Parathyroid adenoma (tissue), 2 donors: ENCODE data around the gene HK2.

Experiments used
- H2AFZ ChIP-seq: fragments of 300-600 bp; sonication (generic); one replicate; pipeline ENCODE4 v1.7.0; 2017; ENCODE audit warnings: antibody characterized with exemption, mild to moderate bottlenecking
- H3K27ac ChIP-seq: fragments of 300-600 bp; sonication (generic); one replicate; pipeline ENCODE4 v1.7.0; 2017
- H3K27me3 ChIP-seq: fragments of 300-600 bp; sonication (generic); one replicate; pipeline ENCODE4 v1.7.0; 2017; ENCODE audit warnings: low read length; ENCODE audit not compliant: control insufficient read depth, insufficient read depth
- H3K36me3 ChIP-seq: fragments of 300-600 bp; sonication (generic); one replicate; pipeline ENCODE4 v1.7.0; 2017; ENCODE audit warnings: low read length; ENCODE audit not compliant: control insufficient read depth, insufficient read depth
- H3K4me1 ChIP-seq: fragments of 300-600 bp; sonication (generic); one replicate; pipeline ENCODE4 v1.7.0; 2017; ENCODE audit warnings: control low read depth
- H3K4me2 ChIP-seq: fragments of 300-600 bp; sonication (generic); one replicate; pipeline ENCODE4 v1.7.0; 2017; ENCODE audit warnings: low read length
- H3K4me3 ChIP-seq: fragments of 300-600 bp; sonication (generic); one replicate; pipeline ENCODE4 v1.7.0; 2017; ENCODE audit warnings: low read depth, low read length
- H3K79me2 ChIP-seq: fragments of 300-600 bp; sonication (generic); one replicate; pipeline ENCODE4 v1.7.0; 2017; ENCODE audit warnings: control low read depth
- H3K9ac ChIP-seq: fragments of 300-600 bp; sonication (generic); one replicate; pipeline ENCODE4 v1.7.0; 2017; ENCODE audit warnings: mild to moderate bottlenecking
- H3K9me3 ChIP-seq: fragments of 300-600 bp; sonication (generic); one replicate; pipeline ENCODE4 v1.7.0; 2017; ENCODE audit warnings: low read length; ENCODE audit not compliant: control insufficient read depth
- TF ChIP-seq, protein P1 (sequence below): fragments of 300-600 bp; sonication (generic); IDR thresholded peaks from one replicate; pipeline ENCODE4 v1.7.0; 2017; ENCODE audit warnings: antibody characterized with exemption, mild to moderate bottlenecking
- donor health status: primary hyperparathyroidism.

The HK2 gene

DNA sequence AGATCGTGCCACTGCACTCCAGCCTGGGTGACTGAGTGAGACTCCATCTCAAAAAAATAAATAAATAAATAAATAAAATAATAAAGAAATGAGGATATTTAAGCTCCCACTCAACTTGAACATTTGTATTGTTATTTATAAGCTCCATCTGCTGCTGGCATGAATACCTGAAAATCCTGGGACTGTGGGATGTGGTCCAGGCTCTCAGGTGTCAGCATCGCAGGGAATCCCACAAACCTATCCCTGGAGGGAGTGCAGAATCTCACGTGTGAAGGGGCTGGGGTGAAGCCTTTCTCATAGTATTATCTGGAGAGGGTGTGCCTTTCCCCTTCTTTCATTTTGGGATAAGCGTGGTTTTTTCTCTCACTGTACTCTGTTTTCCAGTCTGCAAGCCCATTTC, 77.1 kb downstream of the HK2 start:
- Histone ChIP-seq H2AFZ (no peak overlapping the region), H3K4me2 (no peak overlapping the region), H3K4me1 (no peaks in the 10 kb centered on the region), H3K36me3 (no peaks in the 10 kb centered on the region), H3K9ac (no peak overlapping the region), H3K27ac (no peak overlapping the region), H3K9me3 (no peaks in the 10 kb centered on the region), H3K79me2 (no peaks in the 10 kb centered on the region), H3K4me3 (no peak overlapping the region), H3K27me3 (no peaks in the 10 kb centered on the region)
- TF ChIP-seq, protein P1, sequence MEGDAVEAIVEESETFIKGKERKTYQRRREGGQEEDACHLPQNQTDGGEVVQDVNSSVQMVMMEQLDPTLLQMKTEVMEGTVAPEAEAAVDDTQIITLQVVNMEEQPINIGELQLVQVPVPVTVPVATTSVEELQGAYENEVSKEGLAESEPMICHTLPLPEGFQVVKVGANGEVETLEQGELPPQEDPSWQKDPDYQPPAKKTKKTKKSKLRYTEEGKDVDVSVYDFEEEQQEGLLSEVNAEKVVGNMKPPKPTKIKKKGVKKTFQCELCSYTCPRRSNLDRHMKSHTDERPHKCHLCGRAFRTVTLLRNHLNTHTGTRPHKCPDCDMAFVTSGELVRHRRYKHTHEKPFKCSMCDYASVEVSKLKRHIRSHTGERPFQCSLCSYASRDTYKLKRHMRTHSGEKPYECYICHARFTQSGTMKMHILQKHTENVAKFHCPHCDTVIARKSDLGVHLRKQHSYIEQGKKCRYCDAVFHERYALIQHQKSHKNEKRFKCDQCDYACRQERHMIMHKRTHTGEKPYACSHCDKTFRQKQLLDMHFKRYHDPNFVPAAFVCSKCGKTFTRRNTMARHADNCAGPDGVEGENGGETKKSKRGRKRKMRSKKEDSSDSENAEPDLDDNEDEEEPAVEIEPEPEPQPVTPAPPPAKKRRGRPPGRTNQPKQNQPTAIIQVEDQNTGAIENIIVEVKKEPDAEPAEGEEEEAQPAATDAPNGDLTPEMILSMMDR = no peak

DNA sequence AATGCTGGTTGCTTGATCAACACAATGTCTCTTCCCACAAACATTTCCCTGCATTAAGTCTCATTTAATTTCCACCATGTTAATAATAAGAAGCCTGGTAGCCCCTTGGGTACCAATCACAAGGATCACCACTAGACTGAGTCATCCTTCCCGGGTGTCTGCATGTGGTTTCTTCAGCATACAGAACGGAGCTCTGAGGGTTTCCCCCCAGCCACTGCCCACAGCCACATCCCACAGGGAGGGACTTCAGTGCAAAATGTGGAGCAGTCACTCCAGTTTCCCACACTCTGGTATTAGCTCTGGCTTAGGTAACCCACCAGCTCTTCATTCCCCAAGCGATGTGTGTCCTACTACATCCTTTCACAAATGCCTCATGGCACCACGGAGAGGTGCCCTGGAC, 81.8 kb downstream of the HK2 start:
- Histone ChIP-seq H3K9ac (no peak overlapping the region), H3K27ac (no peak overlapping the region), H3K27me3 (no peaks in the 10 kb centered on the region), H3K4me3 (no peak overlapping the region), H3K36me3 (no peaks in the 10 kb centered on the region), H3K79me2 (no peaks in the 10 kb centered on the region), H3K9me3 (no peaks in the 10 kb centered on the region), H2AFZ (no peak overlapping the region), H3K4me1 (no peaks in the 10 kb centered on the region), H3K4me2 (no peak overlapping the region)
- TF ChIP-seq, protein P1 = no peak

GRCh38 chr2:74916394-74916793, 82.5 kb downstream of the HK2 start:
- Histone ChIP-seq H3K36me3 (no peaks in the 10 kb centered on the region), H2AFZ (no peak overlapping the region), H3K4me1 (no peaks in the 10 kb centered on the region), H3K79me2 (no peaks in the 10 kb centered on the region), H3K9ac (no peak overlapping the region), H3K27ac (no peak overlapping the region), H3K9me3 (no peaks in the 10 kb centered on the region), H3K27me3 (no peaks in the 10 kb centered on the region), H3K4me2 (no peak overlapping the region), H3K4me3 (no peak overlapping the region)
- TF ChIP-seq, protein P1 = no peak

DNA sequence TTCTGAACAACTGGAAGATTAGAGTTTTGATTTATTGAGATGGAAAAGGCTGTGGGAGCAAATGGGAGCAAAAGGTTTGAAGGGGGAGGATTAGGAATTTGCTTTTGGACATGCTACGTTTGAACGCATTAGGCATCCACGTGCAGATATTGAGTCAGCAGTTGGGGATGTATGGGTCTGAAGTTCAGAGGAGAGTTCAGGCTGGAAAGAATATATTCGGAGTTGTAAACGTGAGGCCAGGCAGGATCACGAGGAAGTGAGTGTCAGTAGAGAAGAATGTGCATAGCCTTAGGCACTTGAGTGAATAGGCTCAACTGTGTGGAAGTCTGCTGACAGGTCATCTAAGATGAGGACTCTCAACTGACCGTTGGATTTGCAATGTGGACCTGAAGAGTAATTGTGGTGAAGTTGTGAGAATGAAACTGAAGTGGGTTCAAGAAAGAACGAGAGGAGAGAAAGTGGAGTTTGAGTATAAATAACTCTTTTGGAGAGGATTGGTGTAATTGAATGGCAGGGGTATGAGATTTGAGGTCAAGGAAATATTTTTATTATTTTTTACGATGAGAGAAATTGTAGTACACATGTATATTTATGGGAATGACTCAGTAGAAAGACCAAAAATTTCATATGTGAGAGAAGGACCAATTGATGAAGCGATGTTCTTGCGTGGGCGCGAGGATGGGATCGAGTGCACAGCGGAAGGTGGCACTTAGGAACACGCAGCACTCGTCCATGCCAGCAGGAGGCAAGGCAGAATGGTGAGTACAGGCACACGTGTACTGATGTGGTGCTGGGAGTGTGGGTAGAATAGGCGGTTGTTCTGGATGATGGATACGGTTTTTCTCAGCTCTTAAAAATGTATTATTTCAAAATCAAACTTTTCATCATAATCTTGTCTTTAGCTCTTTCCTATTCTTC, 84.0 kb downstream of the HK2 start:
- H3K4me3 ChIP-seq = no peak overlapping the region
- TF ChIP-seq, protein P1 = no peak

GRCh38 chr2:74919827-74920226, 85.9 kb downstream of the HK2 start:
- Histone ChIP-seq H3K27ac (no peak overlapping the region), H2AFZ (peak overlapping the region; percentile 88), H3K36me3 (no peaks in the 10 kb centered on the region), H3K4me3 (no peak overlapping the region), H3K9ac (no peak overlapping the region), H3K9me3 (no peaks in the 10 kb centered on the region), H3K79me2 (no peaks in the 10 kb centered on the region), H3K27me3 (no peaks in the 10 kb centered on the region), H3K4me2 (peak overlapping the region; percentile 38), H3K4me1 (no peaks in the 10 kb centered on the region)
- TF ChIP-seq, protein P1 = peak; percentile 84

More for the DNA sequence above, 84.0 kb downstream of the HK2 start:
- no peak overlapping the region for H2AFZ ChIP-seq
- H3K9me3 ChIP-seq = no peaks in the 10 kb centered on the region
- no peaks in the 10 kb centered on the region for H3K4me1 ChIP-seq
- no peaks in the 10 kb centered on the region for H3K27me3 ChIP-seq
- H3K4me2 ChIP-seq = no peak overlapping the region
- H3K27ac ChIP-seq = no peak overlapping the region
- H3K9ac ChIP-seq = no peak overlapping the region
- no peaks in the 10 kb centered on the region for H3K36me3 ChIP-seq
- H3K79me2 ChIP-seq = no peaks in the 10 kb centered on the region
